Airway epithelial cell (primary cell): ENCODE data around the gene TIMM50. TPM values are rescaled to one million over a fixed set of nuclear protein-coding genes. Genes with fewer than 3 reads are reported as not detected.

Experiments used
- total RNA-seq: library from RNA; depleted of rRNA; stranded (reverse); fragments of >200 nt; gene quantifications from 2 replicates; pipeline ENCODE4 v1.2.3, GENCODE V29; 2015

The TIMM50 gene
- 98.2 and 103 TPM in 2 replicates for total RNA-seq

GRCh38 chr19:39480337-39481228 lies at the start of gene TIMM50:
Gene TIMM50 (plus strand): TSS chr19:39480838. CDS start chr19:39480854, 16 bp downstream.

DNA sequence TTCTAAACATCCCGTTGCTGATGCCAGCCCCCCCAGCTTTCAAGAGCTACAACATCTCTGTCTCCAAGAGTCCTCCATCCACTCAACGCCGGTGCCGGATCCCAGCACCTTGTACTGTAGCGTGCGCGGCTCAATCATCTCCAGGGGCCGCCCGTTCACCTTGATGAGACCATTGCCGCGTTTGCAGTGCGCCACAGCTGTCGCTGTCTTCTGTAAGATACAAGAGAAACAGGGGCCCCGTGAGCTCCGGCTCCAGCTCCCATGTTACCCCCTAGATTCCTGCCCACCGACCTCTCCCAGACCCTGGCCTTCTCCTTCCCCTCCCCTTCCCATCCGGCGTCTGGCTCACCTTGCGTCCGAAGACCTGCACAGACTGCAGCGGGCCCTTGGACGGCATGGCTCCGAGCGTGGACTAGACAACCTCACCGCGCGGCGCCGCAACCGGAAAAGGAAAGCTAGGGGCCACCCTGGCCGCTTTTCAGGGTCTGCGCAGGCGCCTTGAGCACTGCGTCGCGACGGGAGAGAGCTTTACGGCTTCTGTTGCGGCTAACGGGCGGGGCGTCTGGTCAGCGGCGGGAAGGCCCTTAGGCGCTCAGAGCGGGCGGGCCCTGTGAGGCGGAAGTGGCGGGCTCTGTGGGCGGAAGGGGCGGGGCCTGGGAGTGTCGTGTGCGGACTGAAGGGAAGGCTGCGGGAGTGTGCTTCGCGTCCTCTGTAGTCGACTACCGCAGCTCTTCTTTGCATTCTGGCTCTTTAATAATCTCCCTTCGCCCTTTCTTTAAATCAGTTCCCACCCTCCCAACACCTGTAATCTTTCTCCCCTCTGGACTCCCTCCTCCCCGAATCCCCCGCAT lies 44.9 kb upstream of the TIMM50 start, which contains the start of gene RPS16:
Gene RPS16 (minus strand): TSS at position 451 of the 851 bp plus-strand sequence. CDS start 54 bp downstream, at position 397.

GRCh38 chr19:39445196-39446111 lies 35.2 kb upstream of the TIMM50 start, which contains the start of gene SUPT5H:
Gene SUPT5H (plus strand): TSS chr19:39445582. CDS start chr19:39445891, 309 bp downstream.

GRCh38 chr19:39498798-39499642 lies 18.4 kb downstream of the TIMM50 start, which contains the start of gene DLL3:
Gene DLL3 (plus strand): TSS chr19:39498947. CDS start chr19:39498975, 28 bp downstream.

DNA sequence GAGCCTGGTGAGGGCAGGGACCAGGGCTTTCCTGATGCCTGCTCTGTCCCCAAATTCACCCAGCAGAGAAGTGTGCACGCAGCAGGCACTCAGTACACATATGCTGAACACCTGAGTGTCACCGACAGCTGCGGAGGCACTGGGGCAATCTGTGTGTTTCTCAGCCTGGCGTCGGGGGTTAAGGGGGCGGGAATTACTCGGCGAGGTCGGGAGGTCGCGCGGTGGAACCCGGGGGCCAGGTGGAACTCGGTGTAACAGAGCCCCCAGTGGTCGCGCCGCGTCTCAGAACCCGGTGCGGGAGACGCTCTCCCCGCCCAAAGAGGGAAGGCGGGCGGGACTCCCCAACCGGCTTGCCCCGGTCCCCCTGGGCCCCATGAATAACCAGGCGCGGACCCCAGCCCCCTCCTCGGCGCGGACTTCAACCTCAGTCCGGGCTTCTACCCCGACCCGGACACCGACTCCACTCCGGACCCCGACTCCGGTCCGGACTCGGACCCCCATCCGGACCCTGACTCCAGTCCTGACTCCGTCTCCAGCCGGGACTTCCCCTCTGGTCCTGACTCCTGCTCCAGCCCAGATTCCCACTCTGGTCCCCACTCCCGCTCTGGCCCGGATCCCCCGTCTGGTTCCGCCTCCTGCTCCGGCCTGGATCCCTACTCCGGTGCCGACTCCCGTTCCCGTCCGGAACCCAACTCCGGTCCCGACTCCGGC lies 34.4 kb downstream of the TIMM50 start, which contains the start of gene SELENOV:
Gene SELENOV (plus strand): TSS at position 300 of the 711 bp plus-strand sequence. CDS start 74 bp downstream, at position 374.

DNA sequence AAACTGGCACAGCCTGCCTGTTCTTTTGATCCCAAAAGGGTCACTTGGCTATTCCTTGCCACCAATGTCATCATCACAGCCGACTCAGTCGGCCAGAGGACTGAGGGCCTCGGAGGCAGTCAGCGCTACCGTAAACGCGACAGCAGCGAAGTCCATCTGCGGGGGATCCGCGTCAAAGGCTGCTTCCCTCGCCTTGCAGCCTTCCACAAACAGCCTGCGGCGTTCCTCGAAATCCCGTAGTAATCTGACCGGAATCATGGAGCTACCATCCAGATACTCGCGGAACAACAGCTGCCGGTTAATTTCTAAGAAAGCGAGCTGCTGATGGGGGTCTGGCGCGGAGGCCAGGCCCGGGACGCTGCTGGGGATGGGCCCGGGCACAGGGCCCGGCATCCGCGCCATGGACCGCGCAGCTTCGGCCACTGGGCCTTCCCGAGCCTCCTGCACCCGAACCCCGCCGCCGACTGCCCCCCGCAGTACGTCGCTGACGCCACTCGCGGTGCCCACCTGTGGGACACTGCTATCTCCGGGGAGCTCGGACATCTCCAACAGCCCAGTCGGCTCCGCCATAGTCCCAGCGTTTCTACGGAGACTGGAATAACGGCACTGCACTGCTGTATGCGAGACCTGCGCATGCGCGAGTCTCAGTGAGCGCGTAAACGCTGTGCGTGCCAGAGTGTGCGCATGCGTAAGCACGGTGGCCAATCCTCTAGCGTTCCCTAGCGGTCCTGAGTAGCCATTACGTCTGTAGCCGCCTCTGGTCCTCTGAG lies 51.8 kb downstream of the TIMM50 start, which contains the start of gene EID2B:
Gene EID2B (minus strand): TSS at position 620 of the 770 bp plus-strand sequence. CDS start 50 bp downstream, at position 570.

DNA sequence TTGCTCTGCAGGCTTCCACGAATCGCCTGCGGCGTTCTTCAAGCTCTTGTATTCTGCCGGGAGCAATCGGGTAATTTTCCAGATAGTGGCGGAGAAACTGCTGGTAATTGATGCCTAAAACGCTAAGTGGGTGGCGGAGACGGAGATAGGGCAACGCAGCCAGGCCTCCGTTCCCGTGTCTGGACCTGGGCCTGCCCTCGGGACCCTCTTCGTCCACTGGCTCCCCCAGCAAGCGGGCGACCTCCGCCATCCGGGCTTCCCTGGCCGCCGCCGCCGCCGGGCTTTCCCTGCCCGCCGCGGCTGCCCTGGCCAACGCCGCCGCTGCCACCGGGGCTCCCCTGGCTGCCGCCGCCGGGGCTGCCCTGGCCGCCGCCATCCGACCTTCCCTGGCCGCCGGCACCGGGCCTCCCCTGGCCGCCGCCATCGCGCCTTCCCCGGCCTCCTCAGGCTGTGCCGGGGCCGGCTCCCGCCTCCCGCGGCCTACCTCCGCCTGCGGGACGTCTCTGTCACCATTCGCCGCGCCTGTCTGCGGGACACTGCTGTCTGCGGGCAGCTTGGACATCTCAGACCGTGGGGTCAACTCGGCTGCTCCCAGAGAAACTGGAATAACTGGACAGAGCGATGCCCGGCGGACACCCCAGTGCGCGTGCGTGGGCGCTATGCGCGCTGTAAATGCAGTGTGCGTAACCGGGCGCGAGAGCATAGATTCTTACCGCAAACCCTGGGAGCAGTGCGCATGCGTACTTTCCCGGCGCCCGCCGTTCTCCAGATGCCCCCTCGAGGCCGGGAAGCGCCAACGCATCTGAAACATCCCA lies 59.1 kb downstream of the TIMM50 start, which contains the start of gene EID2:
Gene EID2 (minus strand): TSS at position 644 of the 815 bp plus-strand sequence. CDS start 82 bp downstream, at position 562.

Other genes with a start within 250 kb of the TIMM50 start
- not detected in 2 replicates for gene IFNL3, start 235.8 kb upstream of the TIMM50 start, total RNA-seq
- gene IFNL4, start 232.0 kb upstream of the TIMM50 start, total RNA-seq: not detected in 2 replicates
- gene IFNL2, start 212.4 kb upstream of the TIMM50 start, total RNA-seq: not detected in 2 replicates
- not detected in 2 replicates for gene IFNL1, start 184.4 kb upstream of the TIMM50 start, total RNA-seq
- gene LRFN1, start 160.0 kb upstream of the TIMM50 start, total RNA-seq: 0.05 and 0.28 TPM in 2 replicates
- 0.71 TPM in 1 of 2 replicates, not detected in the other for gene GMFG, start 144.8 kb upstream of the TIMM50 start, total RNA-seq
- 50.6 and 63.3 TPM in 2 replicates for gene SAMD4B, start 138.4 kb upstream of the TIMM50 start, total RNA-seq
- 42.3 and 52.8 TPM in 2 replicates for gene PAF1, start 89.7 kb upstream of the TIMM50 start, total RNA-seq
- gene MED29, start 89.5 kb upstream of the TIMM50 start, total RNA-seq: 18.8 and 22.2 TPM in 2 replicates
- 43.6 and 79.2 TPM in 2 replicates for gene ZFP36, start 74.0 kb upstream of the TIMM50 start, total RNA-seq
- 22.6 and 30.9 TPM in 2 replicates for gene PLEKHG2, start 68.2 kb upstream of the TIMM50 start, total RNA-seq
- gene RPS16, start 44.9 kb upstream of the TIMM50 start, total RNA-seq: 1,883 and 2,869 TPM in 2 replicates
- gene SUPT5H, start 35.3 kb upstream of the TIMM50 start, total RNA-seq: 57.2 and 82.5 TPM in 2 replicates
- gene DLL3, start 18.1 kb downstream of the TIMM50 start, total RNA-seq: 1.3 and 1.4 TPM in 2 replicates
- not detected in 2 replicates for gene SELENOV, start 34.3 kb downstream of the TIMM50 start, total RNA-seq
- gene EID2B, start 52.0 kb downstream of the TIMM50 start, total RNA-seq: 1.7 and 3.4 TPM in 2 replicates
- 7.9 and 16.6 TPM in 2 replicates for gene EID2, start 59.3 kb downstream of the TIMM50 start, total RNA-seq
- not detected in 2 replicates for gene LGALS13, start 121.7 kb downstream of the TIMM50 start, total RNA-seq
- gene LGALS16, start 175.1 kb downstream of the TIMM50 start, total RNA-seq: not detected in 2 replicates
- not detected in 2 replicates for gene LGALS14, start 223.6 kb downstream of the TIMM50 start, total RNA-seq